GM19455 (cell line): ENCODE data around the gene LRRC32.

ENCODE experiments used
- ATAC-seq: cut with Tn5 transposase; IDR thresholded peaks from one replicate; pipeline ENCODE4 v1.9.1; 2021; ENCODE audit not compliant: unreplicated experiment

Gene LRRC32

GRCh38 chr11:76699451-76700091 is 29.0 kb upstream of the LRRC32 start:
- no peak for ATAC-seq

GRCh38 chr11:76698321-76699043 is 27.9 kb upstream of the LRRC32 start:
- no peak for ATAC-seq

- ATAC-seq = no peak
Observed at GRCh38 chr11:76696756-76697155, 26.2 kb upstream of the LRRC32 start.

GRCh38 chr11:76695771-76696170 is 25.2 kb upstream of the LRRC32 start:
- ATAC-seq = no peak

GRCh38 chr11:76695133-76695532 is 24.6 kb upstream of the LRRC32 start:
- no peak for ATAC-seq

- ATAC-seq = no peak
Observed at GRCh38 chr11:76694664-76695063, 24.1 kb upstream of the LRRC32 start.

GRCh38 chr11:76693806-76694205 is 23.3 kb upstream of the LRRC32 start:
- no peak for ATAC-seq

GRCh38 chr11:76692956-76693355 is 22.4 kb upstream of the LRRC32 start:
- no peak for ATAC-seq

- ATAC-seq = no peak
Observed at GRCh38 chr11:76691655-76692054, 21.1 kb upstream of the LRRC32 start.

- ATAC-seq = no peak
Observed at GRCh38 chr11:76690736-76691135, 20.2 kb upstream of the LRRC32 start.

- ATAC-seq = no peak
Observed at GRCh38 chr11:76689313-76690260, 19.0 kb upstream of the LRRC32 start.

GRCh38 chr11:76688146-76688545 is 17.6 kb upstream of the LRRC32 start:
- ATAC-seq = no peak

GRCh38 chr11:76686261-76687079 is 15.9 kb upstream of the LRRC32 start:
- no peak for ATAC-seq

- ATAC-seq = no peak
Observed at GRCh38 chr11:76685831-76686230, 15.3 kb upstream of the LRRC32 start.

GRCh38 chr11:76685237-76685636 is 14.7 kb upstream of the LRRC32 start:
- no peak for ATAC-seq

- ATAC-seq = no peak
Observed at GRCh38 chr11:76684516-76684915, 14.0 kb upstream of the LRRC32 start.

GRCh38 chr11:76683161-76684095 is 12.9 kb upstream of the LRRC32 start:
- ATAC-seq = no peak

GRCh38 chr11:76682684-76683083 is 12.1 kb upstream of the LRRC32 start:
- no peak for ATAC-seq

- no peak for ATAC-seq
Observed at GRCh38 chr11:76682106-76682505, 11.6 kb upstream of the LRRC32 start.
